Measurements from ENCODE around the gene TYRO3. TPM values are rescaled to one million over a fixed set of nuclear protein-coding genes. Genes with fewer than 3 reads are reported as not detected.

TYRO3 gene
- total and polyA plus RNA-seq, 11 donors: 2.5 to 15.4 (median 3.7) TPM

DNA sequence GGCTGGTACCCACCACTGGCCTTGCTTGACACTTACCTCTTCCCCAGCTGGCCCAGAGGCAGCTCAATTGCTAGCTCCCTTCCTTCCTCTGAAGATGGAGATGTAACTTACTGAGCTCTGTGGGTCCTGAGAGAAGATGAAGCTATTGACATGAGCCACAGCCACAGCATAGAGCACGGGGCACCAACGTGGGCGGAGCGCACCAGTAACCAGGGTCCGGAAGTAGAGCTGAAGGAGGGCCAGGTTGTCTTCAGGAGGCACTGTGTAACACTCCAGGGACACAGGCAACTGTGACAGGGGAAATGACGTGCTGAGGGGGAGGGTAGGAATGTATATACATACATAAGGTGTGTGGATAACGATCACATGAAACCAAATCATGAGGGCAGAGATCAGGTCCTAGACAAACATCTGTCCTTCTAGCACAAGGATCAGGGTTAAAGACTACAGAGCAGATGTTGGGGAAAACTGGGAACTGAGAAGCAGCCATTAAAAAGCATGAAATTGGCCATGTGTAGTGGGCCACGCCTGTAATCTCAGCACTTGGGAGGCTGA, 41.0 kb upstream of the TYRO3 start:
- Histone ChIP-seq H3K27ac (no peak overlapping the region), H3K4me1 (peaks cover 0 to 12% (median 10%) of the 10 kb centered on the region in 12 donors), H3K9me3 (no peaks in the 10 kb centered on the region), H3K4me3 (no peak overlapping the region), H3K27me3 (peaks cover 0 to 13% (median 9%) of the 10 kb centered on the region in 9 donors), H3K36me3 (peaks cover 0 to 39% (median 19%) of the 10 kb centered on the region in 9 donors)
- ATAC-seq (no peak), DNase-seq (no peak)
- intact Hi-C loops (cut with DNase I): no loop called here
- 93 to 97% (median 94%) methylated on average over 8 of the region's 8 CpGs for WGBS, 4 donors
- TF ChIP-seq, protein P1, sequence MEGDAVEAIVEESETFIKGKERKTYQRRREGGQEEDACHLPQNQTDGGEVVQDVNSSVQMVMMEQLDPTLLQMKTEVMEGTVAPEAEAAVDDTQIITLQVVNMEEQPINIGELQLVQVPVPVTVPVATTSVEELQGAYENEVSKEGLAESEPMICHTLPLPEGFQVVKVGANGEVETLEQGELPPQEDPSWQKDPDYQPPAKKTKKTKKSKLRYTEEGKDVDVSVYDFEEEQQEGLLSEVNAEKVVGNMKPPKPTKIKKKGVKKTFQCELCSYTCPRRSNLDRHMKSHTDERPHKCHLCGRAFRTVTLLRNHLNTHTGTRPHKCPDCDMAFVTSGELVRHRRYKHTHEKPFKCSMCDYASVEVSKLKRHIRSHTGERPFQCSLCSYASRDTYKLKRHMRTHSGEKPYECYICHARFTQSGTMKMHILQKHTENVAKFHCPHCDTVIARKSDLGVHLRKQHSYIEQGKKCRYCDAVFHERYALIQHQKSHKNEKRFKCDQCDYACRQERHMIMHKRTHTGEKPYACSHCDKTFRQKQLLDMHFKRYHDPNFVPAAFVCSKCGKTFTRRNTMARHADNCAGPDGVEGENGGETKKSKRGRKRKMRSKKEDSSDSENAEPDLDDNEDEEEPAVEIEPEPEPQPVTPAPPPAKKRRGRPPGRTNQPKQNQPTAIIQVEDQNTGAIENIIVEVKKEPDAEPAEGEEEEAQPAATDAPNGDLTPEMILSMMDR (IDR thresholded peaks at IDR 0.05): no peak
- TF ChIP-seq POLR2A (IDR thresholded peaks at IDR 0.05): no peak

DNA sequence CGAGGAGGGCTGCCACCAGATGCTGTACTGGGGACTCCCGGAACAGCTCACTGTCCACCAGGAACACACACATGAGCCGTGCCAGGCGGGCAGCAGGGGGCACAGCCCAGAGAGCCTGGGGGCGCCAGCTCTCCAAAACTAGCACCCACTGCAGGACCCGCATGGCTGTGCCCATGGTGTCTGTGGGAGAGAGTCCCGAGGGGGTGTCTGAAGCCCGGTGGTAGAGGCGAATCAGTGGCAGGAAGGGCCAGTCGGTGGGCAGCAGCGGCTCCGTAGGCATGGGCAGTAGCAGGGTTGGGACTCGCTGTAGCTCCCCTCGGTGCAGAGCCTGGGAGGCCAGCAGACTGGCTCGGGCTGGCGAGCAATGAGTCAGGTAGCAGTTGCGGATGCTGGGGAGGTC, 38.4 kb upstream of the TYRO3 start:
- TF ChIP-seq, protein P1 (IDR thresholded peaks at IDR 0.05): no peak
- no peak for TF ChIP-seq POLR2A (IDR thresholded peaks at IDR 0.05)
- no peaks in the 10 kb centered on the region for H3K4me1 ChIP-seq
- WGBS, 4 donors: 95 to 97% (median 96%) methylated on average over 14 to 17 of the region's 17 CpGs
- H3K4me3 ChIP-seq: no peak overlapping the region
- H3K9me3 ChIP-seq: no peaks in the 10 kb centered on the region
- ATAC-seq: no peak
- intact Hi-C loops (cut with DNase I): no loop called here
- H3K27me3 ChIP-seq: no peaks in the 10 kb centered on the region
- H3K27ac ChIP-seq: no peak overlapping the region
- H3K36me3 ChIP-seq: peaks cover 0 to 55% (median 41%) of the 10 kb centered on the region in 9 donors
- DNase-seq: no peak

DNA sequence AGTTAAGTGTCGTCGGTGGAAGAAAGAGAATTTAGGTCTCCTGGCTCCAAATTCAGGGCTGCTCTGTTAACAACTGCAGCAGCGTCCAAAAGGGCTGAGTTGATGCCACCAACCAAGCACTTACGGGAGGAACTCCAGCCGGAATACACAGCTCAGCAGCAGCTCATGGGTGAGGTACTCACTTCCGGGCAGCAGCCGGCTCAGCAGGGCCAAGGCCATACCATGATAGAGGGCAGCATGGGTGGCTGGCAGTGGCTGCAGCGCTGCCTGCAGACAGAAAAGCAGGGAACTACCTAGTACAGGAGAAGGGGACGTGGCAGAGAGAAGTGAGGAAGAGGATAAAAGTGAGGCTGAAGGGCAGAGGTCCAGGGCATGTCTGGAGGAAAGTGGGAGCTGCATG, 37.4 kb upstream of the TYRO3 start:
- DNase-seq (no peak), ATAC-seq (no peak)
- TF ChIP-seq, protein P1 (IDR thresholded peaks at IDR 0.05): no peak
- TF ChIP-seq POLR2A (IDR thresholded peaks at IDR 0.05): no peak
- intact Hi-C loops (cut with DNase I): no loop called here
- no peaks in the 10 kb centered on the region for H3K9me3 ChIP-seq
- H3K27ac ChIP-seq: no peak overlapping the region
- peaks cover 0 to 63% (median 49%) of the 10 kb centered on the region in 9 donors for H3K36me3 ChIP-seq
- H3K27me3 ChIP-seq: no peaks in the 10 kb centered on the region
- 87 to 90% (median 89%) methylated on average over 9 of the region's 9 CpGs for WGBS, 4 donors
- no peak overlapping the region for H3K4me3 ChIP-seq
- H3K4me1 ChIP-seq: no peaks in the 10 kb centered on the region

DNA sequence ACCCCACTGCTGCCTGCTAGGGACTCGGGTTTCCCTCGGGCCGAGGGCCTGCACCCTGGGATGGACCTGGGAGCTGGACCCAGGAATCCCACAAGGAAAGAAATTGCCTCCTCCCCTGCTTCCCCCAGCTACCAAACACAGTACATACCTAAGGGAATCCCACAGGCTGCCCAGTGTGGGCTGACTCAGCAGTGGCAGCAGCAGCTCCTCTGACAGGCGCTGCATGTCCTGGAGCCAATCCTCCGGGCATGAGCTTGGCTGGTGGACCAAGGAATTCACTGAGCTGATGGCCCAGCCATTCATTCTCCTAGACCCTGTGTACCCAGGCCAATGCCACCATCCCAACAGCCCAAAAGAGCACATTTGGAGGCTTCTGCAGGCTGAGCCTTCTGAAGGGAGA, 35.9 kb upstream of the TYRO3 start:
- intact Hi-C loops (cut with DNase I): no loop called here
- Histone ChIP-seq H3K4me3 (no peak overlapping the region), H3K27ac (no peak overlapping the region), H3K4me1 (no peaks in the 10 kb centered on the region), H3K36me3 (peaks cover 0 to 68% (median 56%) of the 10 kb centered on the region in 9 donors), H3K27me3 (no peaks in the 10 kb centered on the region), H3K9me3 (no peaks in the 10 kb centered on the region)
- ATAC-seq (peak in 1 of 4 donors; percentile 23), DNase-seq (no peak)
- 91 to 95% (median 92%) methylated on average over 4 to 5 of the region's 5 CpGs for WGBS, 4 donors
- TF ChIP-seq POLR2A (IDR thresholded peaks at IDR 0.05): no peak
- TF ChIP-seq, protein P1 (IDR thresholded peaks at IDR 0.05): no peak

All from heart left ventricle (tissue), 16 donors.